Osteocyte (in vitro differentiated cells): ENCODE results near the gene FANCC. TPM values are rescaled to one million over a fixed set of nuclear protein-coding genes. Genes with fewer than 3 reads are reported as not detected.

Experiments used
- DNase-seq: peaks from one replicate; pipeline ENCODE4 v3.0.0; 2021; ENCODE audit warnings: mixed read lengths; ENCODE audit not compliant: unreplicated experiment; ENCODE audit errors: extremely low spot score
- H3K27ac Mint-ChIP-seq: one replicate; pipeline ENCODE4 v1.8.0; 2021; ENCODE audit warnings: mild to moderate bottlenecking, mixed read lengths; ENCODE audit not compliant: unreplicated experiment
- H3K27me3 Mint-ChIP-seq: one replicate; pipeline ENCODE4 v1.8.0; 2021; ENCODE audit warnings: mixed read lengths; ENCODE audit not compliant: unreplicated experiment
- H3K36me3 Mint-ChIP-seq: one replicate; pipeline ENCODE4 v1.8.0; 2021; ENCODE audit warnings: mixed read lengths; ENCODE audit not compliant: unreplicated experiment
- H3K4me1 Mint-ChIP-seq: one replicate; pipeline ENCODE4 v1.8.0; 2021; ENCODE audit warnings: mixed read lengths; ENCODE audit not compliant: unreplicated experiment
- H3K4me3 Mint-ChIP-seq: one replicate; pipeline ENCODE4 v1.8.0; 2021; ENCODE audit warnings: mild to moderate bottlenecking, moderate library complexity, mixed read lengths; ENCODE audit not compliant: unreplicated experiment
- H3K9me3 Mint-ChIP-seq: one replicate; pipeline ENCODE4 v1.8.0; 2021; ENCODE audit warnings: mixed read lengths; ENCODE audit not compliant: unreplicated experiment
- CTCF ChIP-seq: fragments of 200-600 bp; sonication (generic); IDR thresholded peaks from 2 replicates; pipeline ENCODE4 v1.5.0; 2021; ENCODE audit warnings: antibody characterized with exemption, mild to moderate bottlenecking, moderate library complexity
- total RNA-seq: library from RNA; stranded (reverse); gene quantifications from 2 replicates; pipeline ENCODE4 v1.2.1, GENCODE V29; 2021

The FANCC gene
- total RNA-seq, 1 donor from 2014 or later = 12.3 TPM

GRCh38 chr9:95061916-95062595, 255.5 kb downstream of the FANCC start:
- H3K9me3 Mint-ChIP-seq = no peaks in the 10 kb centered on the region
- peaks cover 40% of the 10 kb centered on the region for H3K36me3 Mint-ChIP-seq
- no peak overlapping the region for H3K27ac Mint-ChIP-seq
- DNase-seq = no peak
- peaks cover 57% of the 10 kb centered on the region for H3K4me1 Mint-ChIP-seq
- H3K4me3 Mint-ChIP-seq = no peak overlapping the region
- TF ChIP-seq CTCF = no peak
- no peaks in the 10 kb centered on the region for H3K27me3 Mint-ChIP-seq

GRCh38 chr9:95060916-95061315, 256.6 kb downstream of the FANCC start:
- no peak for DNase-seq
- TF ChIP-seq CTCF = no peak
- H3K4me3 Mint-ChIP-seq = no peak overlapping the region
- H3K4me1 Mint-ChIP-seq = peaks cover 59% of the 10 kb centered on the region
- H3K27me3 Mint-ChIP-seq = no peaks in the 10 kb centered on the region
- H3K36me3 Mint-ChIP-seq = peaks cover 34% of the 10 kb centered on the region
- H3K9me3 Mint-ChIP-seq = no peaks in the 10 kb centered on the region
- H3K27ac Mint-ChIP-seq = peak overlapping the region; percentile 31

GRCh38 chr9:95060234-95060633, 257.3 kb downstream of the FANCC start:
- peaks cover 30% of the 10 kb centered on the region for H3K36me3 Mint-ChIP-seq
- H3K4me3 Mint-ChIP-seq = no peak overlapping the region
- H3K27ac Mint-ChIP-seq = peak overlapping the region; percentile 72
- no peak for TF ChIP-seq CTCF
- DNase-seq = no peak
- H3K27me3 Mint-ChIP-seq = no peaks in the 10 kb centered on the region
- H3K4me1 Mint-ChIP-seq = peaks cover 64% of the 10 kb centered on the region
- no peaks in the 10 kb centered on the region for H3K9me3 Mint-ChIP-seq

- Mint-ChIP-seq H3K9me3 (no peaks in the 10 kb centered on the region), H3K4me3 (no peak overlapping the region), H3K4me1 (peaks cover 76% of the 10 kb centered on the region), H3K36me3 (peaks cover 27% of the 10 kb centered on the region), H3K27me3 (no peaks in the 10 kb centered on the region), H3K27ac (peak overlapping the region; percentile 99)
- TF ChIP-seq CTCF = no peak
- DNase-seq = no peak
Measured at GRCh38 chr9:95058795-95059386, 258.6 kb downstream of the FANCC start.

GRCh38 chr9:95058121-95058785, 259.3 kb downstream of the FANCC start:
- DNase-seq = peak; percentile 73
- peak overlapping the region; percentile 99 for H3K27ac Mint-ChIP-seq
- peaks cover 79% of the 10 kb centered on the region for H3K4me1 Mint-ChIP-seq
- H3K9me3 Mint-ChIP-seq = no peaks in the 10 kb centered on the region
- H3K27me3 Mint-ChIP-seq = no peaks in the 10 kb centered on the region
- H3K4me3 Mint-ChIP-seq = no peak overlapping the region
- no peak for TF ChIP-seq CTCF
- peaks cover 27% of the 10 kb centered on the region for H3K36me3 Mint-ChIP-seq
